ENCODE measurements around the gene NDUFS3. TPM values are rescaled to one million over a fixed set of nuclear protein-coding genes. Genes with fewer than 3 reads are reported as not detected.

The NDUFS3 gene
- total RNA-seq, 4 donors from 2014 or later, result 52.0 to 73.8 (median 53.7) TPM

DNA sequence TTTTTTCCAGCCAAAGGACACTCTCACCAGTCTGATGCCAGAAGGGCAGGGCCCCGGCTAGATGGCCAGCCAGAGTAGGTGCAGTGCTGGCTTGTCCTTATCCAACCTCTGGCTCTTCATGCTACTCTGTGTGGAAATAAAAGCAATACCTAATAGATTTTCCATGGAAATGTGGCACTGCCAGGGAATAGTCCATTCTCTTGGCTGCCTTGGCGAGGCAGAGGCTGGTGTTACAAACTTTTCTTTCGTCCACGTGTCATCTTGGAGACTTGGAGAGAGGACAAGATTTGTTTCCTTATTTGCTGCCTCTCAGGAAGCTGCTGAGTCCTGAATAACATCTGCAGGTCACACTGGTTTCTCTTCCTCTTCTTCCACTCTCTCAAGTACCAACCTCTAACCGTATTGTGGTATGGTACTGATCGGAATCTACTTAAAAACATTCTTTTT, 32.5 kb downstream of the NDUFS3 start:
- TF ChIP-seq CTCF (IDR thresholded peaks at IDR 0.05; ENCODE audit: low read depth), result no peak

DNA sequence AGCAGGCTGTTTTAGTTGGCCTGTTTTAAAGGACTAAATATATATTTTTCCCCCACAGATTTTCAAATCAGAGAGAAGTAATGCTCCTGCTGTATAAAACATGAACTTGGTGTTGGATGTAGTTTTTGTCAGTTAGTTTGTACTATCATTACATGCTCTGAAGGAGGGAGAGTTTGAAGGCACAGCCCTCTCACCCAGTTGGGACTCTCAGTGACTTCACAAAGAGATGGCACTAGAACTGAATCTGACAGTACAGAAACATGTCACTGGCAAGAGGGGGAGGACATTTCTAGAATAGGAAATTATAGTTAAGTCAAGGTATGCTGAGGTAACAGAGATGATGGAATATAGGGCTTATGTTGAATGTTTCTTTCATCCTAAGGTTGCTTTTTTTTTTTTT, 36.4 kb downstream of the NDUFS3 start:
- TF ChIP-seq CTCF (IDR thresholded peaks at IDR 0.05; ENCODE audit: low read depth), result no peak

- no peak for TF ChIP-seq CTCF (IDR thresholded peaks at IDR 0.05; ENCODE audit: low read depth)
Measured at GRCh38 chr11:47616726-47617416, 38.0 kb downstream of the NDUFS3 start.

GRCh38 chr11:47617417-47617809, 38.5 kb downstream of the NDUFS3 start:
- TF ChIP-seq CTCF (IDR thresholded peaks at IDR 0.05; ENCODE audit: low read depth), result no peak

DNA sequence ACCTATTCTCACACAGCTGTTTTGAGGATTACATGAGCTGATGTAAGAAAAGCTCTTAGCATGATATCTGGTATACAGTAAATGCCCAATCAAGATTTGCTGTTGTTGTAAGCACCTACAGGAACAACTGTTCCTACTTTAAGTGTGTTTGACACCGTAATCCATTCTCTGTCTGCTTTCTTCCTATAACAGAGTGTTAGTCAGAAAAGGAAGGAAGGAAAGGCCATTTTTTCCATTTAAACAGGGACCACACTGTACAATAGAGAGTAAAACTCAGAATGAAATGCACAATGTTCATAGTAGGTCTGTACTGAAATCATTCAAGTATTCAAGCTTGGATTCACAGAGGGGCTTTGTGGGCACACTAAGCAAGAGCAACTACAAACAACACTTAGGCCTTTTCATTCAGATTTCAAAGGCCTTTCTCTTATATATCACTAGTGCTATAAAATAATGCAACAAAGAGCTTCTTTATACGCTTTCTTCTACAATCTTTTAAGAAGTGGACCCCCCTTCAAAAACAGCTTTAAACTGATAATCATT, 42.0 kb downstream of the NDUFS3 start:
- TF ChIP-seq CTCF (IDR thresholded peaks at IDR 0.05; ENCODE audit: low read depth), result no peak

DNA sequence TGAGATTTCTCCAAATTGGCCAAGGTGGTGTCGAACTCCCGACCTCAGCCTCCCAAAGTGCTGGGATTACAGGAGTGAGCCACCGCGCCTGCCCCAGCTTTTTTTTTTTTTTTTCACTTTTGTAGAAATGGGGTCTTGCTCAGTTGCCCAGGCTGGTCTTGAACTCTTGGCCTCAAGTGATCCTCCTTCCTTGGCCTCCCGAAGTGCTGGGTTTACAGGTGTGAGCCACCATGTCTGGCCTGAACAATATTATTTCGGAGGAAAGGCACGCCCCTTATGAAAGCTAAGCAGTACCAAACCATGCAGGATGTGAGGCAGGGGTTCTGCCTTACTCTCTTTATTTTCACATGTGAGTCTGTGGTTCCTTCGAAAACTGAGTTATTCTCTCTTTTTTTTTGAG, 47.4 kb downstream of the NDUFS3 start:
- no peak for TF ChIP-seq CTCF (IDR thresholded peaks at IDR 0.05; ENCODE audit: low read depth)

DNA sequence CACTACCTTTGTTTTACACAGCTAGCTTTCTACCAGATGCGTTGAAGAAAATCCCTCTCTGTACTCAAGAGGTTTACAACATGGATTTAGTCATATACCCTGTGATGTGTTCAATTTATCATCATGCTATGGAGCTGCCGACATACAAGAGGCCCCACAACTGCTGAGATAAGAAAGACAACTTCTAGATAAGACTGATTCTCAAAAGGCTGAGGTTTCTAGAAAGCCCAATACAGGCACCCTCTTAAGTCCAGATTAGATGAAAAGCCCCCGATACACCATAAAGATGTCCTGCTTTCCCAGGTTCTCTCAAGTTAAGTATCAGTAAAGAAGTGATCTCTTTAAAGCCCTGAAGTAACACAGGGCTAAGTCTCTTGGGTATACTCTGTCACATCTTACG, 49.2 kb downstream of the NDUFS3 start:
- TF ChIP-seq CTCF (IDR thresholded peaks at IDR 0.05; ENCODE audit: low read depth), result no peak
